ENCODE data around the gene ATP23.

ATP23 gene, protein sequence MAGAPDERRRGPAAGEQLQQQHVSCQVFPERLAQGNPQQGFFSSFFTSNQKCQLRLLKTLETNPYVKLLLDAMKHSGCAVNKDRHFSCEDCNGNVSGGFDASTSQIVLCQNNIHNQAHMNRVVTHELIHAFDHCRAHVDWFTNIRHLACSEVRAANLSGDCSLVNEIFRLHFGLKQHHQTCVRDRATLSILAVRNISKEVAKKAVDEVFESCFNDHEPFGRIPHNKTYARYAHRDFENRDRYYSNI

DNA sequence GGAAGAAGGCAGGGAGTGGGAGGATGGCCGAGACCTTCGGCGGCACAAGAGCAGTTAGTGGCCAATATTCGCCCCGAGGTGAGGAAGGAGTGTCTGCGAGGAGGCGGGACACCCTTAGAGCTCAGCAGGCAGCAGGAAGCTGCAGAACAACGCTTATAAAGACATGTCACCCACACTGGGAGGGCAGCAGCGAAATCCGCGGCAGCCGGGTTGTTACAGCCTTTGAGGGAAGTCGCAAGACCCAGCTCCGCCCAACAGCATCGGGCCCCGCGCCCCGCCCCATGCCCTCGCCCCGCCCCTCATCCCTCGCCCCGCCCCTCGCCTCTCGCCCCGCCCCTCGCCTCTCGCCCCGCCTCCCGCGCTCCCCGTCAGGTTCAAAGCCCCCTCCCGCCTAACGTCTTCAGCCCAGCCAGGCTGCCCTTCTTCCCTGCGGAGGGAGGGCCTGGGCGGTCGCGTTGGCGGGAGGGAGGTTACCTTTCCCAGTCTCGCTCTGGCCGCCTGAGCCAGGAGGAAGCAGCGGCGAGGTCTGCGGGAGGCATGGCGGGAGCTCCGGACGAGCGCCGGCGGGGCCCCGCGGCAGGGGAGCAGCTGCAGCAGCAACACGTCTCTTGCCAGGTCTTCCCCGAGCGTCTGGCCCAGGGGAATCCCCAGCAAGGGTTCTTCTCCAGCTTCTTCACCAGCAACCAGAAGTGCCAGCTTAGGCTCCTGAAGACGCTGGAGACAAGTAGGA, at the start of gene ATP23:
ATP23 (plus strand) TSS at position 403 of the 730 bp plus-strand sequence; CDS start at position 538, 135 bp downstream.
- TF ChIP-seq, protein P1, sequence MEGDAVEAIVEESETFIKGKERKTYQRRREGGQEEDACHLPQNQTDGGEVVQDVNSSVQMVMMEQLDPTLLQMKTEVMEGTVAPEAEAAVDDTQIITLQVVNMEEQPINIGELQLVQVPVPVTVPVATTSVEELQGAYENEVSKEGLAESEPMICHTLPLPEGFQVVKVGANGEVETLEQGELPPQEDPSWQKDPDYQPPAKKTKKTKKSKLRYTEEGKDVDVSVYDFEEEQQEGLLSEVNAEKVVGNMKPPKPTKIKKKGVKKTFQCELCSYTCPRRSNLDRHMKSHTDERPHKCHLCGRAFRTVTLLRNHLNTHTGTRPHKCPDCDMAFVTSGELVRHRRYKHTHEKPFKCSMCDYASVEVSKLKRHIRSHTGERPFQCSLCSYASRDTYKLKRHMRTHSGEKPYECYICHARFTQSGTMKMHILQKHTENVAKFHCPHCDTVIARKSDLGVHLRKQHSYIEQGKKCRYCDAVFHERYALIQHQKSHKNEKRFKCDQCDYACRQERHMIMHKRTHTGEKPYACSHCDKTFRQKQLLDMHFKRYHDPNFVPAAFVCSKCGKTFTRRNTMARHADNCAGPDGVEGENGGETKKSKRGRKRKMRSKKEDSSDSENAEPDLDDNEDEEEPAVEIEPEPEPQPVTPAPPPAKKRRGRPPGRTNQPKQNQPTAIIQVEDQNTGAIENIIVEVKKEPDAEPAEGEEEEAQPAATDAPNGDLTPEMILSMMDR (IDR thresholded peaks at IDR 0.05; ENCODE audit: insufficient read depth, low read depth, low read length, missing control alignments): no peak
- peak within 1 kb of the TSS; percentile 75 for H3K4me3 ChIP-seq (ENCODE audit: low read length)
- peak; percentile 91 for DNase-seq (ENCODE audit: low read depth)

DNA sequence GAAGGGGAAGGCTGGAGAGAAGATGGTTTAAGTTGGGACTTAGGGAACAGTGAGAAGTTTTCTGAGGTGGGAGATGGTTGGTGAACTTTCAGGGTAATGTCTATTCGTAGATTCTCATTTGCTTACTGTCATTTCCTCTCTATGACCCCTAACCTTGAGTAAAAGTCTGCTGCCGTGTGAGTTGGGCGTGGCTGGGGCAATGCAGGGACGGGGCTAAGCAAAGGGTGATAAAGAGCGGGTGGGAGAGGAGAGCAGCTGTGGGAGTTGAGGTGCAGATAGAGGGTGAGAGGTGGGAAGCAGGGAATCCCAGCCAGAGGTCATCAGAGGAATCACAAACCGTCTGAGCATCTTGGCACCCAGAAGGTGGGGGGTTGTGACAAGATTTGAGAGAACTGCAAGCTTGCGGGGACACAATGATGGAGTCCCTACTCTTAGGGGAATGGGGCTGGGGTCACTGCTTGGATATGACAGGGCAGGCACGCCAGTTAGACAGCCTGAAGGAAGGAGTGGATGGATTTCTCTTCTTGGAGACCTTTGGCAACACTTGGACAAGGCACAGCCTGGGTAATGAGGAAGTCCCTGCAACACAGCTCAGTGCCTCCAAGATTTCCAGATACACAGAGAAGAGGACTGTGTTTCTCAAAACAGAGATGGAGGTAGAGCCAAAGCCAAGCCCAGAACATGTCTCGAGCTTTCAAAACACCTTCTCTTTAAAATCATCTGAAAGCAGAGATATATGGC, 49.0 kb upstream of the ATP23 start:
- H3K4me3 ChIP-seq (ENCODE audit: low read length): no peak overlapping the region
- TF ChIP-seq, protein P1 (IDR thresholded peaks at IDR 0.05; ENCODE audit: insufficient read depth, low read depth, low read length, missing control alignments): no peak
- no peak for DNase-seq (ENCODE audit: low read depth)

DNA sequence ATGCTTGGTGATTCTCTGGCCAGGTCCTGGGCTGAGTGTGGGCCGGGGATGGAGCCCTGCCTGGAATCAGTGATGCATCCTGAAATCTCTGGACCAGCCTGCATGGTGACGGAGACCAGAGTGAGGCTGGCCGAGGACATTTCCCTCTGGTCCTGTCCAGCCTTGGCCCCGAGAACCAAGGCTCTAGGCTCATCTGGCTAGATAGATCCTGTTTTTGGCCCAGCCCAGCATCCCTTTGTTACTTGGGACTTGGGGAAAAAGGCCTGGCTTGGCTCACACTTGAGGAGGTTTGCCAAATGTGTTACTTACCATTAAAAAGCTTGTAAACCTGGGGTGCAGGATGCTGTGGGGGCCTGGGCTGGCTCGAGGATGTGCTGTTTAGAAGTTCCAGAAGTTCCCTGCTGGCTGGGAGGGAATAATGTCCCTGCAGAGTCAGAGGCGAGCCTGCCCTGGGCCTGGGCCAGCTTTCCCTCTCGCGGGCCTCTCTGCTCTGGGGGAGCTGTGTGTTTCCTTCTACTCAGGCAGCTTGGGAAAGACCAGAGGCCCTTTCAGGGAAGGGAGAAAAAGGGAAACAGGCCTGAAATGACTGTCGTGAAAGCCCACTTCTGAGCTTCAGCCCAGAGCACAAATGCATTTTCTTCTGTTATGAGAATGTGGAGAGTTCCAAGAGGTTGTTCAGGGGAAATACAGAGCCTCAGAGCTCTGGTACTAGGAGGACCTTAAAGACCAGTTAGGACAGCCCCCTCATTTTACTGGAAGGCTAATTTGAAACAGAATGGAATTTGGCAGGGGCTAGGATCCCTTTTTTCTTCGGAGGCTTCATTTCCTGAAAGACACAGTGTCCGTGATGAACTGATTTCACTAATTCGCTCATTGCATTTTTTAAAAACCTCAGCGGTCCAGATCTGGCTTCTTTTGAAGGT, 47.7 kb upstream of the ATP23 start:
- TF ChIP-seq, protein P1 (IDR thresholded peaks at IDR 0.05; ENCODE audit: insufficient read depth, low read depth, low read length, missing control alignments): no peak
- H3K4me3 ChIP-seq (ENCODE audit: low read length): no peak overlapping the region
- peak; percentile 53 for DNase-seq (ENCODE audit: low read depth)

DNA sequence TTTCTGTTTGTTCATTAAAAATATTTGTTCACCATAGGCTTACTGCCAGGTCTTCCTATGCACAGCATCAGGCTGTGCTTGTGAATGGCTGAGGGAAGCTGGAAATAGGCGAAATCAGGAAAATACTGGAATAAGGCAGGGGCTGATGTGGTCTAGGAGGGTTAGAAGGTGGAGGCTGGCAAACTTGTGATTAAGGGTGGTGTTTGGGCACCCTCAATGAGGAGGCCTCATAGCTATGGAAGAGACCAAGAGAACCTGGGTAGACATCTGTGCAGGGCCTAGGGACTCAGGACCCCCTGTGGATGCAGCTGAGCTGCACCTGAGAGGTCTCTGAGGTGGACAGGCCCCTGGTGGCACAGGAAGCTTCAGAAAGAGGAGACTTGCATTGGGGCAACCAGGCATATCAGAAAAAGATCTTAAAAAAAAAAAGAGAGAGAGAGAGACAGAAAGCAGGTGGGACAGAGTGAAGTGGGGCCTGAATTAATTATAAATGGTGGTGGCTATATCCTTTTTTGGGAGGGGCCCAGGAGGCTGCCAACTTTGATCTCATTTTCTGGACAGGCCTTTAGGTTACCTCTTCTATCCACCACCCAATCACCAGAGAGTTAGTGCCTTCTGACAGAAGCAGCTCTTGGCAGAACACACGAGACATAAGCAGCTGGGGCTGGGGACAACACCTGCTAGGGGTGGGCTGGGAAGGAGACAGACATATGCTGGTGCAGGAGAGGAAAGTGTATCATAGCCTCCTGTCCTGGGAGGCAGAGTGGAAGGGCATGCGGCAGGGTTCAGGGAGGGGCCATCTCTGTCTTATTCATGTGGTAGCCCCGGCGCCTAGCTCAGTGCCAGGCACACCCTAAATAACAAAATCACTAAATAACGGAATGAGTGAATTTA, 46.7 kb upstream of the ATP23 start:
- TF ChIP-seq, protein P1 (IDR thresholded peaks at IDR 0.05; ENCODE audit: insufficient read depth, low read depth, low read length, missing control alignments): no peak
- DNase-seq (ENCODE audit: low read depth): no peak
- no peak overlapping the region for H3K4me3 ChIP-seq (ENCODE audit: low read length)

DNA sequence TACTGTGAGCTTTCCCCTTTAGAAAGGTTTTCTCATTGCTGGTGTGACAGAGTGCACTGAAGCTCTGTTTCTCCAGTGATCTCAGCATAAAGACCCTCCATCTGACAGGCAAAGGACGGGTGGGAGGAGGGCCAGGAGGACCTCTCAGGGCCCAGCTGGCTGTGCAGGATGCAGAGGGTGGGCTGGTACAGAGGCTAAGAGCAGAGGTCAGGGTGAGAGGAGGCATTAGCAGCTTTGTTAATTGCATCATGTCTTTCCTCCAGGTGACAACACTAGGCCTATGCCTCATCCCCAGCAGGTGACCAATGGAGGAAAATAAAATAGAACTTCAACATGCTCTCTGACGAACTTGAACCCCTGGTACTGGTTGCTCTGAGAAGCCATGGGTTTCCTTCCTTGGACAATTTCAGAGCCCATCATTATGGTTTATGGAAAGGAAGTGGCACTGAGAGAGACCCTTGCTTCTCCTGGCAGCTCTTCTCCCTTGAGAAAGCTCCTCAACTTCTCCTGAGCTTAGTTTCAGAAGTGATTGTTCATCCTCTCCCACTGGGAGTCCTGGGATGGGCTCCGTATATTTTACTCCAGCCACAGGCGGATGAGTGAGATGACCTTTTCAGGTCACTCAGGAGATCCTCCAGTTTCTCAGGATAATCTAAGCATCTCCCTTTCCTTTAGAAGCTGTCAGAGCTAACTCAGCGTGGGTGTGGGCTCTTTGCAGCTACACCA, 45.8 kb upstream of the ATP23 start:
- no peak for DNase-seq (ENCODE audit: low read depth)
- TF ChIP-seq, protein P1 (IDR thresholded peaks at IDR 0.05; ENCODE audit: insufficient read depth, low read depth, low read length, missing control alignments): no peak

More for the DNA sequence above, 45.8 kb upstream of the ATP23 start:
- H3K4me3 ChIP-seq (ENCODE audit: low read length): no peak overlapping the region

All from epithelial cell of esophagus (primary cell).